GM20000 (cell line): Measurements from ENCODE around the gene NOSIP.

Source experiments
- DNase-seq: peaks from one replicate; pipeline ENCODE4 v3.0.0; 2012; ENCODE audit warnings: low spot score
- CTCF ChIP-seq: IDR thresholded peaks from 2 replicates; pipeline ENCODE4 v1.5.1; 2012; ENCODE audit warnings: mild to moderate bottlenecking, control low read depth; ENCODE audit errors: extremely low read depth, missing control alignments

Gene NOSIP

GRCh38 chr19:49557641-49558325, 22.6 kb downstream of the NOSIP start:
- DNase-seq = no peak
- TF ChIP-seq CTCF = no peak

GRCh38 chr19:49556412-49557398, 23.7 kb downstream of the NOSIP start:
- TF ChIP-seq CTCF = no peak
- DNase-seq = no peak

- TF ChIP-seq CTCF = no peak
Measured at GRCh38 chr19:49555600-49556411, 24.6 kb downstream of the NOSIP start.

GRCh38 chr19:49554701-49555181, 25.6 kb downstream of the NOSIP start:
- DNase-seq = no peak

More at GRCh38 chr19:49555600-49556411, 24.6 kb downstream of the NOSIP start:
- DNase-seq = no peak

GRCh38 chr19:49553451-49554271, 26.7 kb downstream of the NOSIP start:
- DNase-seq = no peak
- TF ChIP-seq CTCF = no peak

More at GRCh38 chr19:49554701-49555181, 25.6 kb downstream of the NOSIP start:
- TF ChIP-seq CTCF = no peak

GRCh38 chr19:49552749-49553148, 27.6 kb downstream of the NOSIP start:
- TF ChIP-seq CTCF = no peak
- no peak for DNase-seq
